HEK293 (cell line): ENCODE measurements around the gene CDK10.
A peak's percentile ranks its signal among the peaks of the same experiment; 100 is the strongest.
"Not testable (repeated sequence)": the region's sequence is repeated elsewhere in the genome, so short reads cannot be mapped to it uniquely, and the experiment has no call there.

ENCODE experiments used
- CTCF ChIA-PET: fragments of 350-600 bp; formaldehyde crosslinking; extraction: SDS; loops from one replicate; lab custom pipeline; 2021; ENCODE audit warnings: antibody characterized with exemption; lab: Yijun Ruan, JAX
- POLR2A ChIA-PET: fragments of 300-600 bp; formaldehyde crosslinking; extraction: SDS; loops from one replicate; lab custom pipeline; 2020; ENCODE audit warnings: antibody characterized with exemption, inconsistent platforms; lab: Yijun Ruan, JAX
- H3K27ac ChIP-seq: fragments of 200-500 bp; sonication (Bioruptor generic); 2 replicates; pipeline ENCODE4 v1.5.1; 2014; ENCODE audit warnings: low read depth, low read length, control low read depth, inconsistent platforms; ENCODE audit errors: extremely low read depth
- H3K36me3 ChIP-seq, 2 experiments: fragments of 200-500 bp in 1 of 2; sonication (Bioruptor generic) in 1 of 2; 1 replicate in 1 of 2; 2 replicates in 1 of 2; pipeline ENCODE4 v1.5.1; 2014 to 2017; ENCODE audit warnings: inconsistent platforms in 2 of 2, low read length in 2 of 2; ENCODE audit not compliant: control insufficient read depth in 2 of 2, insufficient read depth in 1 of 2
- H3K4me1 ChIP-seq: fragments of 200-500 bp; sonication (Bioruptor generic); 2 replicates; pipeline ENCODE4 v1.5.1; 2014; ENCODE audit warnings: mild to moderate bottlenecking, low read length, inconsistent platforms; ENCODE audit not compliant: control insufficient read depth, insufficient read depth
- H3K4me3 ChIP-seq: 2 replicates; pipeline ENCODE4 v1.5.1; 2011; ENCODE audit warnings: low read depth, mild to moderate bottlenecking, control low read depth, low read length, moderate library complexity
- H3K9me3 ChIP-seq: fragments of 200-500 bp; sonication (Bioruptor generic); 2 replicates; pipeline ENCODE4 v1.5.1; 2014; ENCODE audit warnings: low read depth, low read length, inconsistent platforms; ENCODE audit not compliant: control insufficient read depth, insufficient read depth
- BCL11A ChIP-seq: fragments of 450-650 bp; formaldehyde crosslinking; IDR thresholded peaks from 2 replicates; pipeline ENCODE4 v1.5.1; 2016; ENCODE audit warnings: low read depth, missing biosample characterization, missing genetic modification characterization
- BCL11B ChIP-seq: fragments of 450-650 bp; formaldehyde crosslinking; IDR thresholded peaks from 2 replicates; pipeline ENCODE4 v1.5.1; 2016; ENCODE audit warnings: low read depth, missing biosample characterization, missing genetic modification characterization
- BCL6B ChIP-seq: fragments of 450-650 bp; formaldehyde crosslinking; IDR thresholded peaks from 2 replicates; pipeline ENCODE4 v1.5.1; 2017; ENCODE audit warnings: missing biosample characterization, missing genetic modification characterization
- EGR2 ChIP-seq: fragments of 450-650 bp; formaldehyde crosslinking; IDR thresholded peaks from 2 replicates; pipeline ENCODE4 v1.5.1; 2016; ENCODE audit warnings: low read depth, missing biosample characterization, missing genetic modification characterization
- HOXD13 ChIP-seq: sonication (generic); formaldehyde crosslinking; IDR thresholded peaks from 2 replicates; pipeline ENCODE4 v1.8.0; 2022; ENCODE audit warnings: missing genetic modification reagents, borderline replicate concordance
- SCRT2 ChIP-seq: fragments of 450-650 bp; formaldehyde crosslinking; IDR thresholded peaks from 2 replicates; pipeline ENCODE4 v1.5.1; 2016; ENCODE audit warnings: missing biosample characterization, missing genetic modification characterization
- SETDB1 ChIP-seq: IDR thresholded peaks from one replicate; pipeline ENCODE4 v1.6.1; 2017; ENCODE audit warnings: mild to moderate bottlenecking, low read length, moderate library complexity, mixed read lengths; ENCODE audit not compliant: insufficient read length
- SP2 ChIP-seq: fragments of 450-650 bp; formaldehyde crosslinking; IDR thresholded peaks from 2 replicates; pipeline ENCODE4 v1.5.1; 2016; ENCODE audit warnings: missing biosample characterization, missing genetic modification characterization
- ZBTB11 ChIP-seq: fragments of 450-650 bp; formaldehyde crosslinking; conservative IDR thresholded peaks from 2 replicates; pipeline ENCODE4 v1.5.1; 2016; ENCODE audit warnings: low read depth, missing biosample characterization, missing genetic modification characterization
- ZFHX2 ChIP-seq: fragments of 450-650 bp; formaldehyde crosslinking; conservative IDR thresholded peaks from 2 replicates; pipeline ENCODE4 v1.5.1; 2016; ENCODE audit warnings: missing biosample characterization, missing genetic modification characterization
- ZNF146 ChIP-seq: fragments of 450-650 bp; formaldehyde crosslinking; IDR thresholded peaks from 2 replicates; pipeline ENCODE4 v1.5.1; 2016; ENCODE audit warnings: missing biosample characterization, missing genetic modification characterization
- ZNF23 ChIP-seq: fragments of 450-650 bp; formaldehyde crosslinking; IDR thresholded peaks from 2 replicates; pipeline ENCODE4 v1.5.1; 2016; ENCODE audit warnings: missing biosample characterization, missing genetic modification characterization, borderline replicate concordance
- ZNF266 ChIP-seq: fragments of 450-650 bp; formaldehyde crosslinking; IDR thresholded peaks from 2 replicates; pipeline ENCODE4 v1.5.1; 2016; ENCODE audit warnings: missing biosample characterization, missing genetic modification characterization, low read depth
- ZNF302 ChIP-seq: fragments of 450-650 bp; formaldehyde crosslinking; IDR thresholded peaks from 2 replicates; pipeline ENCODE4 v1.5.1; 2016; ENCODE audit warnings: missing biosample characterization, missing genetic modification characterization, low read depth
- ZNF335 ChIP-seq: fragments of 450-650 bp; formaldehyde crosslinking; conservative IDR thresholded peaks from 2 replicates; pipeline ENCODE4 v1.5.1; 2016; ENCODE audit warnings: missing biosample characterization, missing genetic modification characterization
- ZNF341 ChIP-seq: fragments of 450-650 bp; formaldehyde crosslinking; IDR thresholded peaks from 2 replicates; pipeline ENCODE4; 2016; ENCODE audit warnings: low read depth, missing biosample characterization, missing genetic modification characterization
- ZNF362 ChIP-seq: fragments of 450-650 bp; formaldehyde crosslinking; IDR thresholded peaks from 2 replicates; pipeline ENCODE4 v1.5.1; 2016; ENCODE audit warnings: missing biosample characterization, missing genetic modification characterization
- ZNF48 ChIP-seq: fragments of 450-650 bp; formaldehyde crosslinking; IDR thresholded peaks from 2 replicates; pipeline ENCODE4 v1.5.1; 2016; ENCODE audit warnings: missing biosample characterization, missing genetic modification characterization
- ZNF521 ChIP-seq: fragments of 450-650 bp; formaldehyde crosslinking; IDR thresholded peaks from 2 replicates; pipeline ENCODE4 v1.5.1; 2017; ENCODE audit warnings: missing biosample characterization, mild to moderate bottlenecking, missing genetic modification characterization
- ZNF785 ChIP-seq: fragments of 450-650 bp; formaldehyde crosslinking; IDR thresholded peaks from 2 replicates; pipeline ENCODE4 v1.5.1; 2016; ENCODE audit warnings: missing biosample characterization, missing genetic modification characterization

Gene CDK10

GRCh38 chr16:89660146-89660545 is 26.3 kb upstream of the CDK10 start:
- Histone ChIP-seq H3K4me3 (no peak overlapping the region), H3K4me1 (0 out of 2 replicates have a peak, but pooled peaks cover 3% of the 10 kb centered on the region)
- TF ChIP-seq ZNF341 (0 out of 2 replicates have a peak, but pooled peaks have one; percentile 13), SCRT2 (tag by site-specific recombination) (no peak)
- TF ChIP-seq, all 188 proteins: peak for 1
- no peak overlapping the region for H3K27ac ChIP-seq
- ChIA-PET POLR2A (no interaction called here), CTCF (interaction anchor here (0.6 kb wide), 1 partner anchor 17 kb away, joined by 4 read pairs; no protein-coding TSS in a partner anchor)
- no peaks in the 10 kb centered on the region for H3K9me3 ChIP-seq
- H3K36me3 ChIP-seq, result peaks cover 11 to 53% of the 10 kb centered on the region in 2 experiments; a peak in 2 of 3 replicates

- peaks cover 11 to 51% of the 10 kb centered on the region in 2 experiments; a peak in 2 of 3 replicates for H3K36me3 ChIP-seq
- ChIA-PET CTCF (no interaction called here), POLR2A (no interaction called here)
- H3K4me1 ChIP-seq, result 0 out of 2 replicates have a peak, but pooled peaks cover 3% of the 10 kb centered on the region
- no peak overlapping the region for H3K27ac ChIP-seq
- no peaks in the 10 kb centered on the region for H3K9me3 ChIP-seq
- H3K4me3 ChIP-seq, result no peak overlapping the region
- no peak for TF ChIP-seq ZNF146
- TF ChIP-seq ZBTB11 (tag by site-specific recombination), result no peak
- TF ChIP-seq SP2 (tag by site-specific recombination), result no peak
- no peak for TF ChIP-seq ZNF266 (tag by site-specific recombination)
- TF ChIP-seq ZNF521 (tag by site-specific recombination), result no peak
- no peak for TF ChIP-seq ZNF23
Observed at GRCh38 chr16:89661215-89661614, 25.3 kb upstream of the CDK10 start.

GRCh38 chr16:89664238-89664637 is 22.3 kb upstream of the CDK10 start:
- POLR2A ChIA-PET, H3K4me3 ChIP-seq, H3K9me3 ChIP-seq, H3K27ac ChIP-seq, H3K4me1 ChIP-seq, CTCF ChIA-PET: not testable (repeated sequence)
- peaks cover 11 to 54% of the 10 kb centered on the region in 2 experiments; a peak in 2 of 3 replicates for H3K36me3 ChIP-seq
- TF ChIP-seq ZFHX2 (peak; percentile 48), EGR2 (tag by site-specific recombination) (peak; percentile 71)

- not testable (repeated sequence) for H3K4me3 ChIP-seq, H3K9me3 ChIP-seq, H3K4me1 ChIP-seq, H3K27ac ChIP-seq
- H3K36me3 ChIP-seq, result peaks cover 11 to 29% of the 10 kb centered on the region in 2 experiments; a peak in 2 of 3 replicates
- POLR2A ChIA-PET, result interaction anchor here (0.6 to 0.8 kb wide), 2 partner anchors 102 to 426 kb away, joined by 3 to 4 read pairs; no protein-coding TSS in a partner anchor
- peak; percentile 83 for TF ChIP-seq SETDB1
- CTCF ChIA-PET, result interaction anchor here (0.7 to 1.7 kb wide), 5 partner anchors 8 to 67 kb away, joined by 3 to 9 read pairs (median 3); no protein-coding TSS in a partner anchor
Observed at GRCh38 chr16:89667000-89667399, 19.5 kb upstream of the CDK10 start.

- CTCF ChIA-PET, result interaction anchor here (0.7 to 1.7 kb wide), 4 partner anchors 9 to 68 kb away, joined by 3 to 9 read pairs (median 4); no protein-coding TSS in a partner anchor
- POLR2A ChIA-PET, result interaction anchor here (0.8 kb wide), 1 partner anchor 102 kb away, joined by 3 read pairs; no protein-coding TSS in a partner anchor
- Histone ChIP-seq H3K4me3 (no peak overlapping the region), H3K36me3 (peaks cover 6 to 24% of the 10 kb centered on the region in 2 experiments; a peak in 2 of 3 replicates), H3K9me3 (no peaks in the 10 kb centered on the region), H3K4me1 (no peaks in the 10 kb centered on the region), H3K27ac (no peak overlapping the region)
- TF ChIP-seq BCL11B (tag by site-specific recombination) (no peak), ZNF302 (tag by site-specific recombination) (no peak), BCL11A (tag by site-specific recombination) (no peak), BCL6B (tag by site-specific recombination) (no peak), ZNF48 (tag by site-specific recombination) (no peak), ZNF362 (tag by site-specific recombination) (no peak), ZNF335 (no peak), ZNF785 (no peak), HOXD13 (CRISPR knock-in tag) (no peak)
Observed at GRCh38 chr16:89667633-89668032, 18.9 kb upstream of the CDK10 start.
